Epithelial cell of umbilical artery (primary cell): ENCODE measurements around the gene SAMD10. TPM values are rescaled to one million over a fixed set of nuclear protein-coding genes. Genes with fewer than 3 reads are reported as not detected.

Experiments
- total RNA-seq: library from RNA; depleted of rRNA; stranded (reverse); fragments of >200 nt; gene quantifications from 2 replicates; pipeline ENCODE4 v1.2.3, GENCODE V29; 2014

Gene SAMD10
- total RNA-seq, result 2.6 TPM in 2 replicates

GRCh38 chr20:63979557-63980316 lies at the start of gene SAMD10:
SAMD10 (minus strand) TSS chr20:63979642; CDS start chr20:63979467, 175 bp downstream.

GRCh38 chr20:63980806-63981728 lies 1.6 kb upstream of the SAMD10 start, which contains the start of gene PRPF6:
PRPF6 (plus strand) TSS chr20:63981132; CDS start chr20:63981246, 114 bp downstream.

GRCh38 chr20:63969838-63970713 lies 9.4 kb downstream of the SAMD10 start, which contains the start of gene ZNF512B:
ZNF512B (minus strand) TSS chr20:63969930; CDS start chr20:63967950, 1,980 bp downstream.

DNA sequence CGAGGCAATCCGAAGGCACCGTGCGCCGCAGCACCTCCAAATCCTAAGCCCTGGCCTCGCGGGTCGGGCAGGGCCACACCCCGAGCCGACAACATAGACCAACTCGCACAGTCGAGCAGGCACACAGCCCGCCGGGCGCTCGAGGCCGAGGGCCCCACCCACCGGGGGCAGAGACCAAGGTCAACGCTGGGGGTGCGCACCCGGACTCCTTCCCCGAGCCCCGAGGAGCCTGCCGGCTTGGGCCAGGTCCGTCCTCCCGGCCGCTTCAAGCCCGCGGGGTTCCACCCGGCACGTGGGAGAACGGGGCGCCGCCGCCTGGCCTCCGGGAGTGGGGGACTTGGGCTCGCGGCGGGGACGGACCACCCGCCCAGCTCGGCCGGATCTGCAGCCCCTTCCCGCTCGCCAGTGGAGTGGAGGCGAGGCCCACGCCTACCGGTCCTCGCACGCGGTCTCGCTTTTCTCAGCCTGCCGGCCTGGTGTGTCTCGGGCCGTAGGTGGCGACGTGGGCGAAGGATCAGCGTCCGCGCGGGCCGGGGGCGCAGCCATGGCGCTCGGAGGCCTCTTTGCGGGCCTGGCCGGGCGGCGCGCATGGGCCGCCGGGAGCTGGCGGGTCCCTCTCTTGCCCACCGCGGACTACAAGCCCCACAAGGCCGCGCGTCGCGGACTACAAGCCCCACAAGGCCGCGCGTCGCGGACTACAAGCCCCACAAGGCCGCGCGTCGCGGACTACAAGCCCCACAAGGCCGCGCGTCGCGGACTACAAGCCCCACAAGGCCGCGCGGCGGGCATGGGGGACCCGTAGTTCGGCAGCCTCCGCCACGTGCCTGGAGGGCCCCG lies 23.4 kb downstream of the SAMD10 start, which contains the start of gene UCKL1:
TSS of gene UCKL1 (minus strand) at position 590 of the 837 bp plus-strand sequence. CDS start at position 546, 44 bp downstream.

Other genes starting within 250 kb of the SAMD10 start
- 1.3 and 4.3 TPM in 2 replicates for gene LIME1, start 243.0 kb downstream of the SAMD10 start, total RNA-seq
- 9.1 and 10.4 TPM in 2 replicates for gene SLC2A4RG, start 239.9 kb downstream of the SAMD10 start, total RNA-seq
- gene ZBTB46, start 148.4 kb downstream of the SAMD10 start, total RNA-seq, result 2.9 and 4.9 TPM in 2 replicates
- gene ABHD16B, start 118.1 kb downstream of the SAMD10 start, total RNA-seq, result not detected in 2 replicates
- 114 and 127 TPM in 2 replicates for gene TPD52L2, start 114.4 kb downstream of the SAMD10 start, total RNA-seq
- 63.2 and 67.9 TPM in 2 replicates for gene DNAJC5, start 84.5 kb downstream of the SAMD10 start, total RNA-seq
- gene UCKL1, start 23.2 kb downstream of the SAMD10 start, total RNA-seq, result 22.9 and 28.9 TPM in 2 replicates
- gene ZNF512B, start 9.7 kb downstream of the SAMD10 start, total RNA-seq, result 6.5 and 8.2 TPM in 2 replicates
- gene PRPF6, start 1.5 kb upstream of the SAMD10 start, total RNA-seq, result 61.7 and 62.0 TPM in 2 replicates
- 2.6 and 3.0 TPM in 2 replicates for gene C20orf204, start 56.5 kb upstream of the SAMD10 start, total RNA-seq
- 18.2 and 24.4 TPM in 2 replicates for gene SOX18, start 70.0 kb upstream of the SAMD10 start, total RNA-seq
- gene TCEA2, start 83.6 kb upstream of the SAMD10 start, total RNA-seq, result 20.7 and 31.2 TPM in 2 replicates
- gene RGS19, start 99.9 kb upstream of the SAMD10 start, total RNA-seq, result 11.7 and 18.2 TPM in 2 replicates
- 0.61 and 2.3 TPM in 2 replicates for gene OPRL1, start 100.4 kb upstream of the SAMD10 start, total RNA-seq
- gene LKAAEAR1, start 104.8 kb upstream of the SAMD10 start, total RNA-seq, result 0.97 TPM in 1 of 2 replicates, not detected in the other
- gene NPBWR2, start 127.9 kb upstream of the SAMD10 start, total RNA-seq, result not detected in 2 replicates
- gene MYT1, start 184.8 kb upstream of the SAMD10 start, total RNA-seq, result under 0.01 TPM in 1 of 2 replicates, not detected in the other